HepG2 (cell line): ENCODE results near the gene LIPN. TPM values are rescaled to one million over a fixed set of nuclear protein-coding genes. Genes with fewer than 3 reads are reported as not detected.
A peak's percentile ranks its signal among the peaks of the same experiment; 100 is the strongest.

Experiments used
- ATAC-seq: fragments of 200-7000 bp; cut with Tn5 transposase; 3 replicates; pipeline ENCODE4 v1.9.1; 2020; ENCODE audit warnings: mild to moderate bottlenecking, moderate library complexity
- BruUV-seq: library from RNA; stranded (reverse); fragments of 400-500 nt; replicated peaks from 2 replicates; lab custom pipeline; 2021; lab: Mats Ljungman, UMichigan
- CTCF ChIA-PET: fragments of 300-600 bp; formaldehyde crosslinking; extraction: SDS; loops from one replicate; lab custom pipeline; 2021; ENCODE audit warnings: low total read pairs, inconsistent platforms, low intra/inter-chr PET ratio; lab: Yijun Ruan, JAX
- POLR2A ChIA-PET: fragments of 350-600 bp; sonication (Branson Sonifier 250); formaldehyde crosslinking; loops from one replicate; lab custom pipeline; 2020; ENCODE audit warnings: antibody characterized with exemption, inconsistent platforms; lab: Yijun Ruan, JAX
- DNase-seq: peaks from one replicate; pipeline ENCODE4 v3.0.0-alpha.2; 2015; ENCODE audit warnings: low spot score
- FAIRE-seq: peaks from 3 replicates; lab custom pipeline; 2011; peaks lifted over from hg19 to GRCh38; lab: Jason Lieb, UNC
- H2AFZ ChIP-seq: one replicate; pipeline ENCODE4 v1.6.1; 2011; ENCODE audit warnings: low read length, inconsistent platforms
- H3K27ac ChIP-seq: fragments of 300-600 bp; 3 replicates; pipeline ENCODE4 v1.8.0; 2011; ENCODE audit warnings: mixed run types, mild to moderate bottlenecking, mixed read lengths, low read length, inconsistent platforms; ENCODE audit not compliant: insufficient read depth; ENCODE audit errors: extremely low read length
- H3K27me3 ChIP-seq, 2 experiments: fragments of 200-600 bp in 1 of 2; 2 replicates in 1 of 2; 3 replicates in 1 of 2; pipeline versions ENCODE4 v1.6.0 to v1.8.0; 2011; ENCODE audit warnings: low read length in 2 of 2, mild to moderate bottlenecking in 2 of 2, moderate library complexity in 2 of 2, inconsistent platforms in 1 of 2; ENCODE audit not compliant: insufficient read depth in 2 of 2, control insufficient read depth in 1 of 2
- H3K36me3 ChIP-seq, 2 experiments: fragments of 200-600 bp in 1 of 2; replicated peaks in 1 of 2; 2 replicates in 1 of 2; 3 replicates in 1 of 2; pipeline versions ENCODE4 v1.5.1 to v1.8.0; 2011; ENCODE audit warnings: low read length in 2 of 2, inconsistent platforms in 1 of 2; ENCODE audit not compliant: insufficient read depth in 2 of 2, control insufficient read depth in 1 of 2
- H3K4me1 ChIP-seq: 2 replicates; pipeline ENCODE4 v1.5.1; 2012; ENCODE audit warnings: low read length, inconsistent platforms; ENCODE audit not compliant: insufficient read depth
- H3K4me2 ChIP-seq: 2 replicates; pipeline ENCODE4 v1.6.0; 2011; ENCODE audit warnings: low read depth, low read length, inconsistent platforms
- H3K4me3 ChIP-seq, 3 experiments: fragments of 200-600 bp in 1 of 3; sonication (generic), shearing (Covaris generic) in 1 of 3; replicated peaks in 1 of 3; 2 replicates each; pipeline ENCODE4 v1.5.1; 2011 to 2016; ENCODE audit warnings: low read length in 3 of 3, inconsistent platforms in 2 of 3, low read depth in 2 of 3, mild to moderate bottlenecking in 2 of 3, control low read depth in 1 of 3, mixed read lengths in 1 of 3; ENCODE audit not compliant: insufficient read depth in 1 of 3
- H3K79me2 ChIP-seq: one replicate; pipeline ENCODE4 v1.6.1; 2011; ENCODE audit warnings: low read length, inconsistent platforms; ENCODE audit not compliant: insufficient read depth
- H3K9ac ChIP-seq: 2 replicates; pipeline ENCODE4 v1.6.0; 2011; ENCODE audit warnings: mild to moderate bottlenecking, low read depth, low read length, inconsistent platforms; ENCODE audit not compliant: insufficient read depth
- H3K9me3 ChIP-seq: 2 replicates; pipeline ENCODE4 v1.5.1; 2012; ENCODE audit warnings: mild to moderate bottlenecking, low read length
- H4K20me1 ChIP-seq: 2 replicates; pipeline ENCODE4 v1.6.0; 2011; ENCODE audit warnings: inconsistent platforms, mild to moderate bottlenecking, low read length, moderate library complexity; ENCODE audit not compliant: insufficient read depth
- GMEB1 ChIP-seq: sonication (generic); formaldehyde crosslinking; IDR thresholded peaks from 2 replicates; pipeline ENCODE4 v1.5.1; 2020; ENCODE audit warnings: missing genetic modification reagents, mild to moderate bottlenecking, borderline replicate concordance
- MAFF ChIP-seq: IDR thresholded peaks from 2 replicates; pipeline ENCODE4 v1.6.1; 2011; ENCODE audit warnings: low read depth, low read length, improper control_type of control experiment
- MAFK ChIP-seq, 2 experiments: IDR thresholded peaks in 1 of 2; conservative IDR thresholded peaks in 1 of 2; 2 replicates each; pipeline ENCODE4 v1.6.1; 2011; ENCODE audit warnings: improper control_type of control experiment in 2 of 2, low read length in 2 of 2
- MLLT10 ChIP-seq: sonication (generic); formaldehyde crosslinking; IDR thresholded peaks from 2 replicates; pipeline ENCODE4 v1.4.0; 2020; ENCODE audit warnings: missing genetic modification reagents
- NBN ChIP-seq: fragments of 450-650 bp; conservative IDR thresholded peaks from 2 replicates; pipeline ENCODE4 v1.6.1; 2017
- NONO ChIP-seq, 2 experiments: fragments of 450-650 bp in 1 of 2; sonication (generic) in 1 of 2; formaldehyde crosslinking in 1 of 2; IDR thresholded peaks in 1 of 2; conservative IDR thresholded peaks in 1 of 2; 2 replicates each; pipeline versions ENCODE4 v1.6.1 to v1.8.0; 2017 to 2022; ENCODE audit warnings: mild to moderate bottlenecking in 1 of 2, missing genetic modification reagents in 1 of 2, moderate library complexity in 1 of 2
- PRPF4 ChIP-seq: fragments of 200-400 bp; formaldehyde crosslinking; IDR thresholded peaks from 2 replicates; pipeline ENCODE4 v1.6.1; 2016; ENCODE audit warnings: low read length, low read depth; ENCODE audit not compliant: poor library complexity, severe bottlenecking
- SP2 ChIP-seq: sonication (generic); formaldehyde crosslinking; IDR thresholded peaks from 2 replicates; pipeline ENCODE4 v1.5.1; 2020; ENCODE audit warnings: mild to moderate bottlenecking, missing genetic modification reagents
- WGBS: methylation state at CpG from one replicate; pipeline ENCODE4 v1.1.6; 2017; ENCODE audit warnings: low lambda C conversion rate; 5-methylcytosine and 5-hydroxymethylcytosine counted together
- in situ Hi-C: cut with HindIII; loops from 2 replicates; pipeline ENCODE4 v1.10.0; 2017; ENCODE audit warnings: low pct_unique_long_range_greater_than_20kb; ENCODE audit not compliant: extremely low pct_ligation_motif_present
- intact Hi-C: fragments of 100-400 bp; cut with micrococcal nuclease; formaldehyde crosslinking; loops from one replicate; pipeline ENCODE4 v1.10.0; 2022; ENCODE audit not compliant: unreplicated experiment
- polyA plus RNA-seq, 8 experiments: library from polyadenylated mRNA; depleted of rRNA in 3 of 8; stranded (reverse) in 7 of 8; unstranded in 1 of 8; fragments of >200 nt; fragmentation: Illumina TruSeq in 4 of 8; extraction: Trizol in 4 of 8; gene quantifications; 2 replicates each; pipeline versions ENCODE4 v1.2.1 to v1.2.3, GENCODE V29; 2011 to 2016; ENCODE audit warnings: low read depth in 4 of 8, missing spikeins in 1 of 8, mixed read lengths in 1 of 8; ENCODE audit not compliant: insufficient read depth in 1 of 8
- total RNA-seq, 5 experiments: library from RNA; depleted of rRNA; stranded (reverse); fragments of >200 nt; fragmentation: Illumina TruSeq; extraction: Trizol; gene quantifications; 2 replicates each; pipeline ENCODE4 v1.2.3, GENCODE V29; 2016; ENCODE audit warnings: low read depth in 1 of 5
- TF ChIP-seq, protein P1 (sequence below): sonication (generic); formaldehyde crosslinking; IDR thresholded peaks from 2 replicates; pipeline ENCODE4 v1.5.1; 2020; ENCODE audit warnings: mild to moderate bottlenecking, moderate library complexity, missing genetic modification reagents

Gene LIPN
- total and polyA plus RNA-seq, 2 of the 13 experiments (the other 11 are each of a cell fraction or from before 2014, with no cell fraction given), result not detected

GRCh38 chr10:88755753-88756152 is 4.1 kb upstream of the LIPN start (continued):
- no peak for TF ChIP-seq GMEB1 (CRISPR knock-in tag)
- TF ChIP-seq MLLT10 (CRISPR knock-in tag), result no peak
- no peak for TF ChIP-seq NBN
- TF ChIP-seq, protein P1, sequence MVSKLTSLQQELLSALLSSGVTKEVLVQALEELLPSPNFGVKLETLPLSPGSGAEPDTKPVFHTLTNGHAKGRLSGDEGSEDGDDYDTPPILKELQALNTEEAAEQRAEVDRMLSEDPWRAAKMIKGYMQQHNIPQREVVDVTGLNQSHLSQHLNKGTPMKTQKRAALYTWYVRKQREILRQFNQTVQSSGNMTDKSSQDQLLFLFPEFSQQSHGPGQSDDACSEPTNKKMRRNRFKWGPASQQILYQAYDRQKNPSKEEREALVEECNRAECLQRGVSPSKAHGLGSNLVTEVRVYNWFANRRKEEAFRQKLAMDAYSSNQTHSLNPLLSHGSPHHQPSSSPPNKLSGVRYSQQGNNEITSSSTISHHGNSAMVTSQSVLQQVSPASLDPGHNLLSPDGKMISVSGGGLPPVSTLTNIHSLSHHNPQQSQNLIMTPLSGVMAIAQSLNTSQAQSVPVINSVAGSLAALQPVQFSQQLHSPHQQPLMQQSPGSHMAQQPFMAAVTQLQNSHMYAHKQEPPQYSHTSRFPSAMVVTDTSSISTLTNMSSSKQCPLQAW (CRISPR knock-in tag), result no peak
- no peak for TF ChIP-seq PRPF4
- TF ChIP-seq NONO (IDR thresholded peaks at IDR 0.05), result no peak
- no peak for TF ChIP-seq NONO (CRISPR knock-in tag; conservative IDR thresholded peaks at IDR 0.05)

DNA sequence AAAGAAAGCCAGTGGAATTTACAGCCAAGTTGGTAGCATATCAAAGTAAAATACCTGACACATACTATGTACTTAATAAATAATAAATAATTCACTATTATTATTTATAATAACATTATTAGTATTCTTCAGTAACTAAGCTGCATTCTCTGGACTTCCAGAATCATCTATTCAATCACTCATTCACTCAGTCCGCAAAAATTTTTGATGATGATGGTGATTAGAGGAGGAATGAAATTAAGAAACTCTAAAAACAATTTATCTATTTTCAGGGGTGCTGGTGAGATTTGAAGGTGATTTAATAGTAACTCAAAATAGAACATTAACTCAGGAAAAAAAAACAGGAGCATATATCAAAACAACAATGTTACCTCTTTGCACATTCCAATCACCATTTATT is 3.2 kb upstream of the LIPN start:
- no peak overlapping the region for H3K9ac ChIP-seq
- H3K4me3 ChIP-seq, result no peak overlapping the region
- POLR2A ChIA-PET, result no interaction called here
- ATAC-seq (no peak), FAIRE-seq (no peak)
- H2AFZ ChIP-seq, result no peak overlapping the region
- no peaks in the 10 kb centered on the region for H3K9me3 ChIP-seq
- no peaks in the 10 kb centered on the region for H3K79me2 ChIP-seq
- TF ChIP-seq MAFF, result peak; percentile 71
- peak; percentile 56 to 75; a peak in 3 of 4 replicates for TF ChIP-seq MAFK (conservative IDR thresholded peaks at IDR 0.05 in 1 of 2, IDR thresholded peaks at IDR 0.05 in 1 of 2; ENCODE audit: low read length in 2 of 2)
- no peak for TF ChIP-seq SP2 (CRISPR knock-in tag)
- TF ChIP-seq, all 625 proteins: peak for 2
- H3K27me3 ChIP-seq, result no peaks in the 10 kb centered on the region
- no peak overlapping the region for H3K4me2 ChIP-seq
- WGBS, result 0% methylated on average over 1 of the region's 1 CpG
- no peaks in the 10 kb centered on the region for H3K4me1 ChIP-seq
- no TSS peak for BruUV-seq
- CTCF ChIA-PET, result no interaction called here
- no peak for DNase-seq
- no peaks in the 10 kb centered on the region for H4K20me1 ChIP-seq
- intact Hi-C loops, result no loop called here
- no peak overlapping the region for H3K27ac ChIP-seq
- no peaks in the 10 kb centered on the region for H3K36me3 ChIP-seq
- in situ Hi-C loops, result no loop called here
